Spinal cord (tissue), 10 donors: ENCODE results near the gene FAM149A. TPM values are rescaled to one million over a fixed set of nuclear protein-coding genes. Genes with fewer than 3 reads are reported as not detected.

Source experiments
- DNase-seq, 6 donors: peaks; one replicate each; pipeline versions ENCODE4 v3.0.0 to v3.0.0-alpha.2; 2013 to 2015; ENCODE audit warnings: low spot score in 6 of 6, low read depth in 4 of 6
- H3K27ac ChIP-seq: one replicate; pipeline ENCODE4 v1.5.1; 2013; ENCODE audit warnings: low read depth, low read length, control low read depth
- H3K27me3 ChIP-seq: one replicate; pipeline ENCODE4 v1.6.1; 2013; ENCODE audit warnings: low read length; ENCODE audit not compliant: control insufficient read depth, insufficient read depth
- H3K36me3 ChIP-seq: one replicate; pipeline ENCODE4 v1.6.1; 2013; ENCODE audit warnings: low read length; ENCODE audit not compliant: control insufficient read depth, insufficient read depth
- H3K4me1 ChIP-seq: one replicate; pipeline ENCODE4 v1.6.1; 2013; ENCODE audit warnings: low read length; ENCODE audit not compliant: control insufficient read depth, insufficient read depth
- H3K4me3 ChIP-seq: one replicate; pipeline ENCODE4 v1.5.1; 2013; ENCODE audit warnings: low read depth, low read length, control low read depth
- H3K9me3 ChIP-seq: one replicate; pipeline ENCODE4 v1.6.1; 2013; ENCODE audit warnings: low read length; ENCODE audit not compliant: control insufficient read depth, insufficient read depth
- WGBS: methylation state at CpG from one replicate; pipeline ENCODE4 v1.1.5; 2013; ENCODE audit warnings: missing lambda C conversion rate; ENCODE audit not compliant: insufficient coverage; 5-methylcytosine and 5-hydroxymethylcytosine counted together
- polyA plus RNA-seq, 2 donors: library from polyadenylated mRNA; unstranded; fragments of 120-200 nt; gene quantifications; one replicate each; pipeline ENCODE4 v1.2.1, GENCODE V29; 2013; ENCODE audit not compliant: insufficient read length in 2 of 2
- total RNA-seq, 2 donors: library from RNA; depleted of rRNA in 1 of 2; stranded (reverse); fragments of 120-200 nt in 1 of 2; fragments of >200 nt in 1 of 2; gene quantifications; one replicate each; pipeline versions ENCODE4 v1.2.3 to v1.2.4, GENCODE V29; 2013 to 2014
- donor health status: healthy.

Gene FAM149A
- total and polyA plus RNA-seq, 4 donors: 20.4 to 37.8 (median 27.1) TPM

GRCh38 chr4:186132577-186133242 is 28.2 kb downstream of the FAM149A start:
- Histone ChIP-seq H3K27me3 (no peaks in the 10 kb centered on the region), H3K4me1 (no peaks in the 10 kb centered on the region), H3K27ac (no peak overlapping the region), H3K9me3 (no peaks in the 10 kb centered on the region), H3K36me3 (no peaks in the 10 kb centered on the region), H3K4me3 (no peak overlapping the region)
- 13% methylated on average over 1 of the region's 4 CpGs for WGBS
- DNase-seq: peak in 2 of 6 donors; percentile 33 to 43

GRCh38 chr4:186134257-186134656 is 29.8 kb downstream of the FAM149A start:
- Histone ChIP-seq H3K36me3 (no peaks in the 10 kb centered on the region), H3K4me1 (no peaks in the 10 kb centered on the region), H3K9me3 (no peaks in the 10 kb centered on the region), H3K27me3 (no peaks in the 10 kb centered on the region), H3K4me3 (no peak overlapping the region), H3K27ac (no peak overlapping the region)
- peak in 1 of 6 donors; percentile 16 for DNase-seq
- 97% methylated on average over 2 of the region's 3 CpGs for WGBS

- Histone ChIP-seq H3K9me3 (no peaks in the 10 kb centered on the region), H3K27me3 (no peaks in the 10 kb centered on the region), H3K36me3 (no peaks in the 10 kb centered on the region), H3K27ac (no peak overlapping the region), H3K4me1 (no peaks in the 10 kb centered on the region), H3K4me3 (no peak overlapping the region)
- WGBS: 94% methylated on average over 9 of the region's 11 CpGs
- DNase-seq: no peak
Observed at GRCh38 chr4:186134861-186135260, 30.4 kb downstream of the FAM149A start.

- Histone ChIP-seq H3K4me1 (no peaks in the 10 kb centered on the region), H3K27ac (no peak overlapping the region), H3K36me3 (no peaks in the 10 kb centered on the region), H3K9me3 (no peaks in the 10 kb centered on the region), H3K27me3 (no peaks in the 10 kb centered on the region), H3K4me3 (no peak overlapping the region)
- peak in 5 of 6 donors; percentile 18 to 82 (median 33) for DNase-seq
- 100% methylated on average over 1 of the region's 6 CpGs for WGBS
Observed at GRCh38 chr4:186137196-186137794, 32.8 kb downstream of the FAM149A start.

GRCh38 chr4:186144198-186144945 is 39.9 kb downstream of the FAM149A start:
- peak; percentile 38 to 92 (median 56) for DNase-seq
- no peaks in the 10 kb centered on the region for H3K27me3 ChIP-seq
- H3K36me3 ChIP-seq: no peaks in the 10 kb centered on the region
- whole genome bisulfite sequencing: 0% methylated on average over 67 of the region's 72 CpGs
- no peaks in the 10 kb centered on the region for H3K9me3 ChIP-seq
- peak overlapping the region; percentile 55 for H3K4me3 ChIP-seq
- peak overlapping the region; percentile 79 for H3K27ac ChIP-seq
- H3K4me1 ChIP-seq: peaks cover 9% of the 10 kb centered on the region

- H3K4me1 ChIP-seq: peaks cover 14% of the 10 kb centered on the region
- H3K27me3 ChIP-seq: no peaks in the 10 kb centered on the region
- DNase-seq: peak; percentile 13 to 81 (median 48)
- H3K9me3 ChIP-seq: no peaks in the 10 kb centered on the region
- peak overlapping the region; percentile 59 for H3K4me3 ChIP-seq
- peaks cover 2% of the 10 kb centered on the region for H3K36me3 ChIP-seq
- H3K27ac ChIP-seq: peak overlapping the region; percentile 70
- WGBS: under 1% methylated on average over 53 of the region's 54 CpGs
Observed at GRCh38 chr4:186144946-186145569, 40.6 kb downstream of the FAM149A start.

- Histone ChIP-seq H3K4me3 (no peak overlapping the region), H3K4me1 (peaks cover 15% of the 10 kb centered on the region), H3K36me3 (peaks cover 7% of the 10 kb centered on the region), H3K9me3 (no peaks in the 10 kb centered on the region), H3K27me3 (no peaks in the 10 kb centered on the region), H3K27ac (no peak overlapping the region)
- WGBS: 47% methylated on average over 7 of the region's 9 CpGs
- DNase-seq: peak in 2 of 6 donors; percentile 40 to 93
Observed at GRCh38 chr4:186146458-186146857, 42.0 kb downstream of the FAM149A start.

- WGBS: no CpG with 5 or more reads among the region's 1 CpG
- H3K36me3 ChIP-seq: peaks cover 8% of the 10 kb centered on the region
- no peak for DNase-seq
- no peak overlapping the region for H3K27ac ChIP-seq
- no peaks in the 10 kb centered on the region for H3K9me3 ChIP-seq
- H3K4me1 ChIP-seq: peaks cover 15% of the 10 kb centered on the region
- no peak overlapping the region for H3K4me3 ChIP-seq
- no peaks in the 10 kb centered on the region for H3K27me3 ChIP-seq
Observed at GRCh38 chr4:186148336-186148975, 44.0 kb downstream of the FAM149A start.

GRCh38 chr4:186149872-186150271 is 45.4 kb downstream of the FAM149A start:
- no peaks in the 10 kb centered on the region for H3K9me3 ChIP-seq
- 69% methylated on average over 9 of the region's 14 CpGs for WGBS
- peak in 1 of 6 donors; percentile 56 for DNase-seq
- H3K4me3 ChIP-seq: no peak overlapping the region
- no peak overlapping the region for H3K27ac ChIP-seq
- peaks cover 15% of the 10 kb centered on the region for H3K36me3 ChIP-seq
- peaks cover 7% of the 10 kb centered on the region for H3K4me1 ChIP-seq
- H3K27me3 ChIP-seq: no peaks in the 10 kb centered on the region
